Vagina (tissue), 2 donors: Measurements from ENCODE around the gene MDFI.

Experiments
- CTCF ChIP-seq, 3 experiments: fragments of 450-650 bp in 2 of 3; fragments of 200-600 bp in 1 of 3; sonication (generic) in 1 of 3; IDR thresholded peaks; one replicate each; pipeline ENCODE4 v1.5.1; 2017 to 2019; ENCODE audit warnings: antibody characterized with exemption in 3 of 3, mild to moderate bottlenecking in 2 of 3, moderate library complexity in 2 of 3
- POLR2A ChIP-seq, 2 donors: fragments of 450-650 bp; IDR thresholded peaks; one replicate each; pipeline ENCODE4 v1.6.1; 2017; ENCODE audit warnings: antibody characterized with exemption in 2 of 2, mild to moderate bottlenecking in 2 of 2, moderate library complexity in 2 of 2
- POLR2AphosphoS5 ChIP-seq, 2 donors: sonication (generic); formaldehyde crosslinking; IDR thresholded peaks; one replicate each; pipeline ENCODE4 v1.9.0; 2017; ENCODE audit warnings: antibody characterized with exemption in 2 of 2, mild to moderate bottlenecking in 2 of 2, low read depth in 1 of 2; ENCODE audit not compliant: insufficient read depth in 1 of 2

GRCh38 chr6:41641352-41641925 is 3.2 kb downstream of the MDFI start:
- TF ChIP-seq CTCF (IDR thresholded peaks at IDR 0.05) (no peak), POLR2A (IDR thresholded peaks at IDR 0.05) (no peak), POLR2AphosphoS5 (IDR thresholded peaks at IDR 0.05; ENCODE audit: insufficient read depth in 1 of 2, low read depth in 1 of 2) (no peak)
